H1 (cell line): ENCODE results near the gene MICU1. TPM values are rescaled to one million over a fixed set of nuclear protein-coding genes. Genes with fewer than 3 reads are reported as not detected.

ENCODE experiments used
- CTCF ChIA-PET: fragments of 300-600 bp; sonication (Branson Sonifier 250); formaldehyde crosslinking; loops from one replicate; lab custom pipeline; 2021; ENCODE audit not compliant: partially characterized antibody; lab: Charles Lee
- POLR2A ChIA-PET: fragments of 300-600 bp; sonication (Branson Sonifier 250); formaldehyde crosslinking; loops from one replicate; lab custom pipeline; 2021; ENCODE audit warnings: inconsistent platforms; ENCODE audit not compliant: partially characterized antibody; lab: Charles Lee
- DNase-seq, 2 experiments: peaks; one replicate each; pipeline versions ENCODE4 v3.0.0 to v3.0.0-alpha.2; 2010 to 2022; ENCODE audit warnings: low spot score in 2 of 2, low read depth in 1 of 2, mixed read lengths in 1 of 2
- FAIRE-seq: peaks from 2 replicates; lab custom pipeline; 2011; peaks lifted over from hg19 to GRCh38; lab: Jason Lieb, UNC
- H2AFZ ChIP-seq: 2 replicates; pipeline ENCODE4 v1.8.1; 2012; ENCODE audit warnings: low read length, inconsistent platforms
- H2AK5ac ChIP-seq: 2 replicates; pipeline ENCODE4 v1.6.1; 2013; ENCODE audit warnings: low read depth, low read length
- H2BK120ac ChIP-seq: replicated peaks from 2 replicates; pipeline ENCODE3; 2013; ENCODE audit warnings: low read depth, low read length, inconsistent platforms
- H2BK12ac ChIP-seq: 2 replicates; pipeline ENCODE4 v1.6.1; 2013; ENCODE audit warnings: low read depth, low read length
- H2BK15ac ChIP-seq: 2 replicates; pipeline ENCODE4 v1.6.1; 2013; ENCODE audit warnings: low read length
- H2BK20ac ChIP-seq: 2 replicates; pipeline ENCODE4 v1.6.1; 2013; ENCODE audit warnings: low read length
- H2BK5ac ChIP-seq: 2 replicates; pipeline ENCODE4 v1.6.1; 2013; ENCODE audit warnings: low read depth, low read length
- H3K14ac ChIP-seq: 2 replicates; pipeline ENCODE4 v1.6.1; 2013; ENCODE audit warnings: inconsistent platforms; ENCODE audit not compliant: insufficient read length
- H3K18ac ChIP-seq: 2 replicates; pipeline ENCODE4 v1.6.1; 2013; ENCODE audit warnings: low read length; ENCODE audit errors: extremely low read depth
- H3K23ac ChIP-seq: 2 replicates; pipeline ENCODE4 v1.6.1; 2013; ENCODE audit warnings: inconsistent platforms; ENCODE audit not compliant: insufficient read length
- H3K23me2 ChIP-seq: 2 replicates; pipeline ENCODE4 v1.6.1; 2013; ENCODE audit warnings: low read depth, low read length
- H3K27ac ChIP-seq: 2 replicates; pipeline ENCODE4 v1.6.1; 2011; ENCODE audit warnings: low read depth, low read length, inconsistent platforms
- H3K27me3 ChIP-seq, 4 experiments: replicated peaks in 1 of 4; 1 replicate in 1 of 4; 2 replicates in 3 of 4; pipeline versions ENCODE4 v1.6.1 to v1.8.1; 2011 to 2013; ENCODE audit warnings: low read length in 3 of 4, mild to moderate bottlenecking in 3 of 4, inconsistent platforms in 2 of 4, mixed read lengths in 2 of 4, moderate library complexity in 1 of 4; ENCODE audit not compliant: control insufficient read depth in 3 of 4, insufficient read depth in 3 of 4; ENCODE audit errors: extremely low read depth in 1 of 4
- H3K36me3 ChIP-seq, 4 experiments: 2 replicates each; pipeline versions ENCODE4 v1.6.1 to v1.8.1; 2011 to 2013; ENCODE audit warnings: mild to moderate bottlenecking in 4 of 4, low read length in 3 of 4, moderate library complexity in 2 of 4, control low read depth in 1 of 4, inconsistent platforms in 1 of 4; ENCODE audit not compliant: insufficient read depth in 4 of 4, control insufficient read depth in 2 of 4
- H3K4ac ChIP-seq: replicated peaks from 2 replicates; pipeline ENCODE3; 2013; ENCODE audit warnings: low read length, low read depth, mixed read lengths, inconsistent platforms; ENCODE audit not compliant: insufficient read length
- H3K4me1 ChIP-seq, 4 experiments: replicated peaks in 1 of 4; 1 replicate in 1 of 4; 2 replicates in 3 of 4; pipeline versions ENCODE4 v1.6.1 to v1.8.1; 2011 to 2013; ENCODE audit warnings: low read length in 3 of 4, inconsistent platforms in 2 of 4, mixed read lengths in 1 of 4; ENCODE audit not compliant: insufficient read depth in 4 of 4, control insufficient read depth in 3 of 4
- H3K4me2 ChIP-seq, 2 experiments: 2 replicates each; pipeline versions ENCODE4 v1.6.1 to v1.8.1; 2011 to 2013; ENCODE audit warnings: low read depth in 2 of 2, low read length in 2 of 2, control low read depth in 1 of 2, inconsistent platforms in 1 of 2, mild to moderate bottlenecking in 1 of 2; ENCODE audit not compliant: insufficient read depth in 1 of 2
- H3K4me3 ChIP-seq, 4 experiments: fragments of 200-600, 300-600 bp in 1 of 4; sonication (generic), shearing (Covaris generic), sonication (Bioruptor Twin) in 1 of 4; 2 replicates each; pipeline versions ENCODE4 v1.5.1 to v1.8.1; 2011 to 2016; ENCODE audit warnings: low read length in 4 of 4, low read depth in 3 of 4, control low read depth in 2 of 4, inconsistent platforms in 2 of 4, mild to moderate bottlenecking in 2 of 4, mixed read lengths in 1 of 4, moderate library complexity in 1 of 4; ENCODE audit not compliant: insufficient read depth in 2 of 4; ENCODE audit errors: extremely low read depth in 1 of 4
- H3K56ac ChIP-seq: replicated peaks from 2 replicates; pipeline ENCODE3; 2013; ENCODE audit warnings: low read depth, mild to moderate bottlenecking, mixed read lengths, low read length, inconsistent platforms; ENCODE audit not compliant: insufficient read length
- H3K79me1 ChIP-seq: 2 replicates; pipeline ENCODE4 v1.6.1; 2013; ENCODE audit warnings: low read depth, low read length, control low read depth
- H3K79me2 ChIP-seq, 2 experiments: 2 replicates each; pipeline versions ENCODE4 v1.6.1 to v1.8.1; 2012 to 2013; ENCODE audit warnings: low read length in 2 of 2, mild to moderate bottlenecking in 2 of 2, inconsistent platforms in 1 of 2; ENCODE audit not compliant: insufficient read depth in 2 of 2, control insufficient read depth in 1 of 2
- H3K9ac ChIP-seq, 4 experiments: replicated peaks in 1 of 4; 1 replicate in 1 of 4; 2 replicates in 3 of 4; pipeline versions ENCODE4 v1.6.1 to v1.8.1; 2011 to 2013; ENCODE audit warnings: low read depth in 3 of 4, low read length in 3 of 4, control low read depth in 2 of 4, mild to moderate bottlenecking in 2 of 4, moderate library complexity in 2 of 4, inconsistent platforms in 1 of 4; ENCODE audit errors: extremely low read depth in 1 of 4
- H3K9me3 ChIP-seq, 2 experiments: 2 replicates each; pipeline versions ENCODE4 v1.6.1 to v1.8.1; 2012 to 2013; ENCODE audit warnings: mild to moderate bottlenecking in 2 of 2, moderate library complexity in 2 of 2, control low read depth in 1 of 2, inconsistent platforms in 1 of 2, low read depth in 1 of 2, low read length in 1 of 2, mixed read lengths in 1 of 2; ENCODE audit not compliant: insufficient read depth in 2 of 2
- H4K20me1 ChIP-seq, 2 experiments: replicated peaks in 1 of 2; 2 replicates each; pipeline versions ENCODE3 to v1.8.1; 2011 to 2013; ENCODE audit warnings: inconsistent platforms in 2 of 2, low read length in 2 of 2, mild to moderate bottlenecking in 1 of 2; ENCODE audit not compliant: insufficient read depth in 2 of 2, control insufficient read depth in 1 of 2
- H4K5ac ChIP-seq: 2 replicates; pipeline ENCODE4 v1.6.1; 2013; ENCODE audit warnings: low read length, low read depth, mixed read lengths, inconsistent platforms; ENCODE audit not compliant: insufficient read length
- H4K8ac ChIP-seq: 2 replicates; pipeline ENCODE4 v1.8.0; 2013; ENCODE audit warnings: mild to moderate bottlenecking, moderate library complexity, low read length, inconsistent platforms; ENCODE audit not compliant: insufficient read depth; ENCODE audit errors: extremely low read depth
- H4K91ac ChIP-seq: replicated peaks from 2 replicates; pipeline ENCODE3; 2013; ENCODE audit warnings: low read length, mixed read lengths, inconsistent platforms; ENCODE audit not compliant: insufficient read length
- CHD1 ChIP-seq: IDR thresholded peaks from 2 replicates; pipeline ENCODE4 v1.6.1; 2012; ENCODE audit warnings: low read depth, low read length, improper control_type of control experiment
- EGR1 ChIP-seq: IDR thresholded peaks from 2 replicates; pipeline ENCODE4 v1.6.1; 2011; ENCODE audit warnings: low read depth, low read length, borderline replicate concordance
- POU5F1 ChIP-seq: IDR thresholded peaks from 2 replicates; pipeline ENCODE4 v1.6.1; 2011; ENCODE audit warnings: low read depth, mild to moderate bottlenecking, low read length, moderate library complexity
- SIN3A ChIP-seq, 2 experiments: IDR thresholded peaks in 1 of 2; conservative IDR thresholded peaks in 1 of 2; 2 replicates each; pipeline ENCODE4 v1.6.1; 2011 to 2012; ENCODE audit warnings: low read length in 2 of 2, improper control_type of control experiment in 1 of 2, low read depth in 1 of 2, mild to moderate bottlenecking in 1 of 2
- WGBS, 2 experiments: shearing (Covaris generic) in 1 of 2; methylation state at CpG; one replicate each; pipeline versions ENCODE4 v1.1.6 to v1.1.7; 2013 to 2015; ENCODE audit warnings: low lambda C conversion rate in 2 of 2, mixed read lengths in 2 of 2, inconsistent platforms in 1 of 2, low coverage in 1 of 2, missing lambda C conversion rate in 1 of 2; ENCODE audit not compliant: insufficient replicate concordance in 2 of 2, insufficient coverage in 1 of 2, insufficient read length in 1 of 2; ENCODE audit errors: extremely low coverage in 1 of 2, missing lambda C conversion rate in 1 of 2; 5-methylcytosine and 5-hydroxymethylcytosine counted together
- polyA plus RNA-seq, 7 experiments: library from polyadenylated mRNA; depleted of rRNA in 3 of 7; stranded (reverse) in 5 of 7; unstranded in 2 of 7; fragments of >200 nt in 5 of 7; fragments of 200-250 nt in 2 of 7; gene quantifications; 1 replicate in 5 of 7; 2 replicates in 1 of 7; 4 replicates in 1 of 7; pipeline versions ENCODE4 v1.2.1 to v1.2.3, GENCODE V29; 2011 to 2013; ENCODE audit warnings: missing spikeins in 2 of 7, mixed read lengths in 2 of 7
- total RNA-seq: library from RNA; stranded (reverse); fragmentation: NEBNext Ultra II Directional; extraction: Animal tissue kit (Norgen Biotek cat#: 25700); gene quantifications from 2 replicates; pipeline ENCODE4 v1.2.1, GENCODE V29; 2021

MICU1 gene
- total and polyA plus RNA-seq, 2 of the 8 experiments (the other 6 are each of a cell fraction or from before 2014, with no cell fraction given) = 18.0 to 36.7 TPM

DNA sequence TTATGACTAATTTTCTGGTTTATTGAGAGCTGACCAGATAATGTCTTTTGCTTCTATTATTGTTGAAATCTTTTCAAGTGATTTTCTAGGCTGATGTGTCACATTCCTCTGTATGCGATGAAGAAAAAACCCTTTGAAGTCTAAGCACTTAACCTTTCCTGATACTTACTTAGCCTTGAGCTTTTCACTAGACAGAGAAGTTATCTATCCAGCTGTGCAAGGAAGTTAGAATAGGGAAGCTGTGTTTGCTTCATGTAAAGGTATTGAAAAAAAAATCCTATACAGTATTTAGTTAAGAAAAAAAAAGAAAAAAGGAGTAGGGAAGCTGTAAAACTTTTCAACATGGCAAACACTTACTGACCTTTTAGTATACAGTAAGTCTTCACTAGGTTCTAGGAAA lies 153.6 kb downstream of the MICU1 start:
- Histone ChIP-seq H4K91ac (no peak overlapping the region), H3K23me2 (no peaks in the 10 kb centered on the region), H3K27ac (no peak overlapping the region), H3K9me3 (no peaks in the 10 kb centered on the region), H2BK120ac (no peak overlapping the region), H3K79me2 (no peaks in the 10 kb centered on the region), H3K14ac (no peak overlapping the region), H3K4ac (no peak overlapping the region), H2BK20ac (no peak overlapping the region), H3K18ac (no peak overlapping the region), H3K36me3 (peaks cover 3 to 10% (median 6%) of the 10 kb centered on the region in 4 experiments; a peak in 3 of 8 replicates), H4K8ac (no peak overlapping the region), H3K23ac (no peak overlapping the region), H3K56ac (no peak overlapping the region), H3K79me1 (no peaks in the 10 kb centered on the region), H3K9ac (no peak overlapping the region), H2BK5ac (no peak overlapping the region), H2AFZ (no peak overlapping the region), H3K4me3 (no peak overlapping the region), H4K5ac (no peak overlapping the region), H3K4me2 (no peak overlapping the region), H3K27me3 (no peaks in the 10 kb centered on the region), H2AK5ac (no peak overlapping the region), H3K4me1 (no peaks in the 10 kb centered on the region), H2BK15ac (no peak overlapping the region), H2BK12ac (no peak overlapping the region), H4K20me1 (no peaks in the 10 kb centered on the region)
- FAIRE-seq (no peak), DNase-seq (no peak)
- ChIA-PET POLR2A (no interaction called here), CTCF (interaction anchor here (0.7 kb wide), 1 partner anchor 13 kb away, joined by 3 read pairs; no protein-coding TSS in a partner anchor)
- WGBS, 2 experiments = 94% methylated on average over 1 of the region's 1 CpG; no CpG with 5 or more reads in 1 of the 2 experiments
- TF ChIP-seq POU5F1 = no peak
- no peak for TF ChIP-seq CHD1
- TF ChIP-seq EGR1 = no peak
- no peak for TF ChIP-seq SIN3A (conservative IDR thresholded peaks at IDR 0.05 in 1 of 2, IDR thresholded peaks at IDR 0.05 in 1 of 2; ENCODE audit: low read depth in 1 of 2, low read length in 2 of 2)
